Suprapubic skin (tissue), 4 donors: ENCODE measurements around the gene RPL10. TPM values are rescaled to one million over a fixed set of nuclear protein-coding genes. Genes with fewer than 3 reads are reported as not detected.

ENCODE experiments used
- DNase-seq, 2 donors: peaks; one replicate each; pipeline ENCODE4 v3.0.0-alpha.2; 2019; ENCODE audit warnings: low spot score in 2 of 2
- H3K27ac ChIP-seq: fragments of 200-600 bp; sonication (generic); one replicate; pipeline ENCODE4 v1.5.1; 2019
- H3K27me3 ChIP-seq: fragments of 200-600 bp; sonication (generic); one replicate; pipeline ENCODE4 v1.5.1; 2019
- H3K36me3 ChIP-seq: fragments of 200-600 bp; sonication (generic); one replicate; pipeline ENCODE4 v1.5.1; 2019
- H3K4me1 ChIP-seq: fragments of 200-600 bp; sonication (generic); one replicate; pipeline ENCODE4 v1.5.1; 2019
- H3K4me3 ChIP-seq: fragments of 200-600 bp; sonication (generic); one replicate; pipeline ENCODE4 v1.5.1; 2019; ENCODE audit warnings: mild to moderate bottlenecking
- H3K9me3 ChIP-seq: fragments of 200-600 bp; sonication (generic); one replicate; pipeline ENCODE4 v1.5.1; 2019
- CTCF ChIP-seq, 2 donors: fragments of 200-600 bp in 1 of 2; fragments of 450-650 bp in 1 of 2; sonication (generic) in 1 of 2; IDR thresholded peaks; one replicate each; pipeline ENCODE4 v1.5.1; 2016 to 2019; ENCODE audit warnings: antibody characterized with exemption in 2 of 2, mild to moderate bottlenecking in 1 of 2, moderate library complexity in 1 of 2
- EP300 ChIP-seq: sonication (generic); formaldehyde crosslinking; IDR thresholded peaks from one replicate; pipeline ENCODE4 v1.6.1; 2017; ENCODE audit warnings: antibody characterized with exemption
- POLR2A ChIP-seq, 2 donors: fragments of 450-650 bp; IDR thresholded peaks; one replicate each; pipeline ENCODE4 v1.6.1; 2017; ENCODE audit warnings: antibody characterized with exemption in 2 of 2, mild to moderate bottlenecking in 2 of 2, moderate library complexity in 2 of 2
- POLR2AphosphoS5 ChIP-seq, 3 donors: sonication (generic); formaldehyde crosslinking; IDR thresholded peaks; one replicate each; pipeline ENCODE4 v1.6.1; 2017; ENCODE audit warnings: antibody characterized with exemption in 3 of 3
- WGBS: methylation state at CpG from one replicate; pipeline ENCODE4 v1.1.5; 2018; 5-methylcytosine and 5-hydroxymethylcytosine counted together
- total RNA-seq, 4 donors: library from RNA; depleted of rRNA; stranded (reverse); fragments of >200 nt; gene quantifications; one replicate each; pipeline ENCODE4 v1.1.0, GENCODE V29; 2016

RPL10 gene
- total RNA-seq, 4 donors from 2014 or later = 3,684 to 7,390 (median 6,600) TPM

- no peak for DNase-seq
- peaks cover 42% of the 10 kb centered on the region for H3K36me3 ChIP-seq
- no peaks in the 10 kb centered on the region for H3K27me3 ChIP-seq
- peak overlapping the region; percentile 67 for H3K4me3 ChIP-seq
- TF ChIP-seq POLR2A (IDR thresholded peaks at IDR 0.05) (no peak), EP300 (no peak), POLR2AphosphoS5 (IDR thresholded peaks at IDR 0.05) (no peak), CTCF (IDR thresholded peaks at IDR 0.05) (no peak)
- WGBS = 88% methylated on average over 19 of the region's 31 CpGs
- H3K27ac ChIP-seq = peak overlapping the region; percentile 90
- H3K4me1 ChIP-seq = peaks cover 41% of the 10 kb centered on the region
- no peaks in the 10 kb centered on the region for H3K9me3 ChIP-seq
These were observed 30.5 kb upstream of the RPL10 start for GRCh38 chrX:154367474-154368308.

- no peaks in the 10 kb centered on the region for H3K9me3 ChIP-seq
These were observed 29.3 kb upstream of the RPL10 start for GRCh38 chrX:154368630-154369448.

GRCh38 chrX:154369449-154370299, 28.5 kb upstream of the RPL10 start:
- Histone ChIP-seq H3K36me3 (peaks cover 26% of the 10 kb centered on the region), H3K4me3 (peak overlapping the region; percentile 67), H3K27ac (peak overlapping the region; percentile 90), H3K9me3 (no peaks in the 10 kb centered on the region), H3K4me1 (peaks cover 61% of the 10 kb centered on the region), H3K27me3 (no peaks in the 10 kb centered on the region)
- 22% methylated on average over 6 of the region's 13 CpGs for WGBS
- DNase-seq = peak in 1 of 2 donors; percentile 86
- TF ChIP-seq CTCF (IDR thresholded peaks at IDR 0.05) = no peak
- TF ChIP-seq POLR2AphosphoS5 (IDR thresholded peaks at IDR 0.05) = no peak
- TF ChIP-seq EP300 = no peak
- TF ChIP-seq POLR2A (IDR thresholded peaks at IDR 0.05) = no peak

More at GRCh38 chrX:154368630-154369448, 29.3 kb upstream of the RPL10 start:
- peak overlapping the region; percentile 67 for H3K4me3 ChIP-seq
- H3K4me1 ChIP-seq = peaks cover 52% of the 10 kb centered on the region
- WGBS = 43% methylated on average over 12 of the region's 16 CpGs
- no peaks in the 10 kb centered on the region for H3K27me3 ChIP-seq
- peak overlapping the region; percentile 90 for H3K27ac ChIP-seq
- peak; percentile 90 to 91 for DNase-seq
- H3K36me3 ChIP-seq = peaks cover 34% of the 10 kb centered on the region
- TF ChIP-seq CTCF (IDR thresholded peaks at IDR 0.05) (no peak), EP300 (no peak), POLR2A (IDR thresholded peaks at IDR 0.05) (no peak), POLR2AphosphoS5 (IDR thresholded peaks at IDR 0.05) (no peak)

GRCh38 chrX:154370300-154371016, 27.7 kb upstream of the RPL10 start:
- Histone ChIP-seq H3K4me1 (peaks cover 64% of the 10 kb centered on the region), H3K36me3 (peaks cover 18% of the 10 kb centered on the region), H3K27me3 (no peaks in the 10 kb centered on the region), H3K27ac (peak overlapping the region; percentile 90), H3K4me3 (peak overlapping the region; percentile 67), H3K9me3 (no peaks in the 10 kb centered on the region)
- no peak for TF ChIP-seq POLR2A (IDR thresholded peaks at IDR 0.05)
- TF ChIP-seq POLR2AphosphoS5 (IDR thresholded peaks at IDR 0.05) = no peak
- no peak for TF ChIP-seq EP300
- no peak for TF ChIP-seq CTCF (IDR thresholded peaks at IDR 0.05)
- WGBS = 32% methylated on average over 25 of the region's 63 CpGs
- DNase-seq = no peak
